Osteoblast (primary cell): ENCODE measurements around the gene SSX2IP. TPM values are rescaled to one million over a fixed set of nuclear protein-coding genes. Genes with fewer than 3 reads are reported as not detected.

Experiments used
- DNase-seq: peaks from one replicate; pipeline ENCODE4 v3.0.0; 2011; ENCODE audit warnings: low spot score, mixed read lengths; ENCODE audit not compliant: insufficient read length; ENCODE audit errors: missing footprints
- H2AFZ ChIP-seq: 2 replicates; pipeline ENCODE4 v1.6.0; 2011; ENCODE audit warnings: mild to moderate bottlenecking, low read length
- H3K27ac ChIP-seq: 2 replicates; pipeline ENCODE4 v1.5.1; 2011; ENCODE audit warnings: mild to moderate bottlenecking, low read depth, low read length, moderate library complexity
- H3K27me3 ChIP-seq: 2 replicates; pipeline ENCODE4 v1.6.0; 2012; ENCODE audit warnings: mild to moderate bottlenecking, control low read depth, inconsistent platforms, low read length, moderate library complexity; ENCODE audit not compliant: insufficient read depth
- H3K36me3 ChIP-seq: 2 replicates; pipeline ENCODE4 v1.5.1; 2011; ENCODE audit warnings: mild to moderate bottlenecking, low read length, control low read depth, moderate library complexity; ENCODE audit not compliant: insufficient read depth
- H3K4me1 ChIP-seq: 2 replicates; pipeline ENCODE4 v1.5.1; 2011; ENCODE audit warnings: mild to moderate bottlenecking, low read length, control low read depth, moderate library complexity; ENCODE audit not compliant: insufficient read depth
- H3K4me2 ChIP-seq: 2 replicates; pipeline ENCODE4 v1.6.0; 2011; ENCODE audit warnings: mild to moderate bottlenecking, low read length; ENCODE audit not compliant: insufficient read depth
- H3K4me3 ChIP-seq: fragments of 200-600 bp; sonication (generic); 3 replicates; pipeline ENCODE4 v1.5.1; 2012; ENCODE audit warnings: mild to moderate bottlenecking, low read length, inconsistent platforms; ENCODE audit not compliant: insufficient read depth
- H3K79me2 ChIP-seq: 2 replicates; pipeline ENCODE4 v1.6.0; 2012; ENCODE audit warnings: mild to moderate bottlenecking, low read length, control low read depth, inconsistent platforms; ENCODE audit not compliant: insufficient read depth
- H3K9me3 ChIP-seq: 2 replicates; pipeline ENCODE4 v1.5.1; 2011; ENCODE audit warnings: low read depth, low read length, control low read depth
- H4K20me1 ChIP-seq: 2 replicates; pipeline ENCODE4 v1.6.0; 2012; ENCODE audit warnings: mild to moderate bottlenecking, low read length, control low read depth; ENCODE audit not compliant: insufficient read depth
- CTCF ChIP-seq: IDR thresholded peaks from 2 replicates; pipeline ENCODE4 v1.5.1; 2011; ENCODE audit warnings: mild to moderate bottlenecking, low read depth, low read length, moderate library complexity; ENCODE audit errors: extremely low read depth
- total RNA-seq: library from RNA; depleted of rRNA; stranded (reverse); fragments of >200 nt; gene quantifications from 2 replicates; pipeline ENCODE4 v1.2.3, GENCODE V29; 2012

Gene SSX2IP
- total RNA-seq, 1 donor = 10.9 TPM

GRCh38 chr1:84668185-84668584 lies 22.1 kb downstream of the SSX2IP start:
- Histone ChIP-seq H3K4me1 (peaks cover 17% of the 10 kb centered on the region), H3K9me3 (no peaks in the 10 kb centered on the region), H3K4me3 (no peak overlapping the region), H3K27ac (no peak overlapping the region), H3K36me3 (no peaks in the 10 kb centered on the region), H3K4me2 (no peak overlapping the region), H4K20me1 (no peaks in the 10 kb centered on the region), H3K79me2 (peaks cover 3% of the 10 kb centered on the region), H3K27me3 (no peaks in the 10 kb centered on the region), H2AFZ (no peak overlapping the region)
- DNase-seq = no peak
- TF ChIP-seq CTCF = peak; percentile 45

- Histone ChIP-seq H3K9me3 (no peaks in the 10 kb centered on the region), H3K27ac (no peak overlapping the region), H3K4me2 (peak overlapping the region; percentile 9), H3K27me3 (no peaks in the 10 kb centered on the region), H3K36me3 (peaks cover 5% of the 10 kb centered on the region), H4K20me1 (no peaks in the 10 kb centered on the region), H3K4me1 (peaks cover 17% of the 10 kb centered on the region), H2AFZ (no peak overlapping the region), H3K4me3 (no peak overlapping the region), H3K79me2 (peaks cover 3% of the 10 kb centered on the region)
- no peak for TF ChIP-seq CTCF
- no peak for DNase-seq
Observed at GRCh38 chr1:84665703-84666317, 24.5 kb downstream of the SSX2IP start.

- no peak overlapping the region for H2AFZ ChIP-seq
- no peak overlapping the region for H3K4me2 ChIP-seq
Observed at GRCh38 chr1:84653130-84653677, 37.1 kb downstream of the SSX2IP start.

More at GRCh38 chr1:84653130-84653677, 37.1 kb downstream of the SSX2IP start:
- H3K36me3 ChIP-seq = peaks cover 30% of the 10 kb centered on the region
- H3K4me1 ChIP-seq = no peaks in the 10 kb centered on the region
- no peaks in the 10 kb centered on the region for H3K9me3 ChIP-seq
- H3K79me2 ChIP-seq = no peaks in the 10 kb centered on the region
- no peak overlapping the region for H3K27ac ChIP-seq
- H4K20me1 ChIP-seq = no peaks in the 10 kb centered on the region
- no peaks in the 10 kb centered on the region for H3K27me3 ChIP-seq
- peak; percentile 78 for DNase-seq
- H3K4me3 ChIP-seq = no peak overlapping the region
- TF ChIP-seq CTCF = peak; percentile 35
